GM12878 (cell line): ENCODE results near the gene GSG1L.

Experiments
- JUNB ChIP-seq: IDR thresholded peaks from 2 replicates; pipeline ENCODE4 v1.6.1; 2016; ENCODE audit warnings: antibody characterized with exemption, mild to moderate bottlenecking
- NFIC ChIP-seq: IDR thresholded peaks from 2 replicates; pipeline ENCODE4 v1.6.1; 2012; ENCODE audit warnings: low read depth, mild to moderate bottlenecking, inconsistent platforms, low read length, moderate library complexity

DNA sequence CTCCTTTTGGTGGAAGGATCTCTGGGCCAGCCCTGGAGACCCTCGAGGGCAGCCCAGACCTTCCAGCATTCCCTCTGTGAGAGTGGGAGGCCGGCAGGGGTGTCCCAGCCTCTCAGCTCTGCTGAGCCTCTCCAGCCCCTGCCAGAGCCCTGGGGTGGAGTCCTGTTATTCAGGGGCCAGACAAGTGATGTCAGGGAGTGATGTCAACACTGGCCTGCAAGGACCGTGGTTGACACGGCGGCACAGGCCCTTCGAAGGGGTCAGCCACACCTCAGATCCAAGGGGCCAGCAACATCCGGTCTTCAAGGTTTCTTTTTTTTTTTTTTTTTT lies 282.4 kb downstream of the GSG1L start:
- no peak for TF ChIP-seq JUNB
- no peak for TF ChIP-seq NFIC
